Neural progenitor cell (in vitro differentiated cells): Measurements from ENCODE around the gene KPNA2. TPM values are rescaled to one million over a fixed set of nuclear protein-coding genes. Genes with fewer than 3 reads are reported as not detected.

Source experiments
- DNase-seq: peaks from one replicate; pipeline ENCODE4 v3.0.0-alpha.2; 2016; ENCODE audit warnings: low spot score
- H2AFZ ChIP-seq: fragments of 200-600 bp; sonication (generic); replicated peaks from 2 replicates; pipeline ENCODE4 v1.6.1; 2016; ENCODE audit warnings: antibody characterized with exemption
- H3F3A ChIP-seq: fragments of 200-600 bp; sonication (generic); 2 replicates; pipeline ENCODE4 v1.6.1; 2016; ENCODE audit warnings: antibody characterized with exemption, low read depth
- H3K27ac ChIP-seq: fragments of 200-600 bp; sonication (generic); 2 replicates; pipeline ENCODE4 v1.5.1; 2016; ENCODE audit warnings: mild to moderate bottlenecking
- H3K27me3 ChIP-seq: fragments of 200-600 bp; sonication (generic); 2 replicates; pipeline ENCODE4 v1.6.1; 2016; ENCODE audit warnings: mild to moderate bottlenecking, moderate library complexity
- H3K36me3 ChIP-seq: fragments of 200-600 bp; sonication (generic); 2 replicates; pipeline ENCODE4 v1.5.1; 2016
- H3K4me1 ChIP-seq: fragments of 200-600 bp; sonication (generic); 2 replicates; pipeline ENCODE4 v1.6.1; 2016; ENCODE audit warnings: mixed run types
- H3K4me2 ChIP-seq: fragments of 200-600 bp; sonication (generic); 2 replicates; pipeline ENCODE4 v1.6.1; 2016
- H3K4me3 ChIP-seq: fragments of 200-600 bp; sonication (generic); 2 replicates; pipeline ENCODE4 v1.5.1; 2016
- H3K79me2 ChIP-seq: fragments of 200-600 bp; sonication (generic); 2 replicates; pipeline ENCODE4 v1.6.1; 2016; ENCODE audit warnings: low read depth
- H3K9ac ChIP-seq: fragments of 200-600 bp; sonication (generic); 2 replicates; pipeline ENCODE4 v1.6.1; 2016
- H3K9me3 ChIP-seq: fragments of 200-600 bp; sonication (generic); 2 replicates; pipeline ENCODE4 v1.5.1; 2016; ENCODE audit warnings: low read depth
- H4K20me1 ChIP-seq: fragments of 200-600 bp; sonication (generic); 2 replicates; pipeline ENCODE4 v1.6.1; 2016; ENCODE audit warnings: low read depth
- H3K27ac Mint-ChIP-seq: 3 replicates; pipeline ENCODE4 v1.8.0; 2021; ENCODE audit warnings: mixed read lengths
- H3K27me3 Mint-ChIP-seq: 2 replicates; pipeline ENCODE4 v1.8.0; 2022; ENCODE audit warnings: low read depth, mild to moderate bottlenecking, inconsistent platforms, moderate library complexity, mixed read lengths; ENCODE audit not compliant: insufficient read depth
- H3K36me3 Mint-ChIP-seq: 3 replicates; pipeline ENCODE4 v1.8.0; 2021; ENCODE audit warnings: mixed read lengths
- H3K4me1 Mint-ChIP-seq: 3 replicates; pipeline ENCODE4 v1.8.0; 2021; ENCODE audit warnings: mixed read lengths
- H3K4me3 Mint-ChIP-seq: 3 replicates; pipeline ENCODE4 v1.8.0; 2021; ENCODE audit warnings: mild to moderate bottlenecking, moderate library complexity, mixed read lengths
- H3K9me3 Mint-ChIP-seq: 3 replicates; pipeline ENCODE4 v1.8.0; 2020; ENCODE audit warnings: mixed read lengths
- CTCF ChIP-seq: fragments of 200-600 bp; sonication (generic); IDR thresholded peaks from 2 replicates; pipeline ENCODE4 v1.5.1; 2017; ENCODE audit warnings: antibody characterized with exemption, mild to moderate bottlenecking
- EZH2 ChIP-seq: fragments of 200-600 bp; sonication (generic); IDR thresholded peaks from 2 replicates; pipeline ENCODE4 v1.6.1; 2017; ENCODE audit warnings: antibody characterized with exemption, mild to moderate bottlenecking, moderate library complexity
- EZH2phosphoT487 ChIP-seq: fragments of 200-600 bp; sonication (generic); IDR thresholded peaks from 2 replicates; pipeline ENCODE4 v1.6.1; 2017; ENCODE audit warnings: antibody characterized with exemption
- total RNA-seq: library from RNA; depleted of rRNA; stranded (reverse); fragments of >200 nt; gene quantifications from 2 replicates; pipeline ENCODE4 v1.2.3, GENCODE V29; 2015; ENCODE audit warnings: low replicate concordance

The KPNA2 gene
- total RNA-seq, 1 donor from 2014 or later: 549 TPM

GRCh38 chr17:67993153-67993997 lies 42.2 kb upstream of the KPNA2 start:
- no peaks in the 10 kb centered on the region for H4K20me1 ChIP-seq
- H3K9ac ChIP-seq: peak overlapping the region; percentile 73
- Mint-ChIP-seq H3K36me3 (peaks cover 2% of the 10 kb centered on the region), H3K4me3 (peak overlapping the region; percentile 98), H3K27ac (peak overlapping the region; percentile 90), H3K4me1 (peaks cover 28% of the 10 kb centered on the region), H3K27me3 (peaks cover 2% of the 10 kb centered on the region), H3K9me3 (no peaks in the 10 kb centered on the region)
- H3K36me3 ChIP-seq: no peaks in the 10 kb centered on the region
- peaks cover 17% of the 10 kb centered on the region for H3K4me1 ChIP-seq
- H3K27ac ChIP-seq: peak overlapping the region; percentile 73
- TF ChIP-seq CTCF: peak; percentile 5
- no peak for TF ChIP-seq EZH2
- no peak for TF ChIP-seq EZH2phosphoT487
- peaks cover 54% of the 10 kb centered on the region for H3F3A ChIP-seq
- H3K9me3 ChIP-seq: no peaks in the 10 kb centered on the region
- peak overlapping the region; percentile 81 for H3K4me3 ChIP-seq
- DNase-seq: peak; percentile 97
- peak overlapping the region; percentile 92 for H2AFZ ChIP-seq
- peak overlapping the region; percentile 88 for H3K4me2 ChIP-seq
- no peaks in the 10 kb centered on the region for H3K79me2 ChIP-seq
- H3K27me3 ChIP-seq: peaks cover 36% of the 10 kb centered on the region

GRCh38 chr17:67993998-67994361 lies 41.6 kb upstream of the KPNA2 start:
- peaks cover 2% of the 10 kb centered on the region for H3K27me3 Mint-ChIP-seq
- H3K36me3 Mint-ChIP-seq: peaks cover 2% of the 10 kb centered on the region
- peaks cover 39% of the 10 kb centered on the region for H3K27me3 ChIP-seq
- no peak for DNase-seq
- H3K9me3 ChIP-seq: no peaks in the 10 kb centered on the region
- peak overlapping the region; percentile 72 for H3K4me3 ChIP-seq
- peaks cover 28% of the 10 kb centered on the region for H3K4me1 Mint-ChIP-seq
- peak overlapping the region; percentile 25 for H3K9ac ChIP-seq
- H3K9me3 Mint-ChIP-seq: no peaks in the 10 kb centered on the region
- H3K4me1 ChIP-seq: peaks cover 17% of the 10 kb centered on the region
- peak overlapping the region; percentile 92 for H2AFZ ChIP-seq
- H3K4me2 ChIP-seq: peak overlapping the region; percentile 82
- no peaks in the 10 kb centered on the region for H3K36me3 ChIP-seq
- peak overlapping the region; percentile 91 for H3K4me3 Mint-ChIP-seq
- no peak overlapping the region for H3K27ac Mint-ChIP-seq
- H3F3A ChIP-seq: peaks cover 54% of the 10 kb centered on the region
- H3K79me2 ChIP-seq: no peaks in the 10 kb centered on the region
- H4K20me1 ChIP-seq: no peaks in the 10 kb centered on the region
- TF ChIP-seq EZH2: no peak
- no peak for TF ChIP-seq EZH2phosphoT487
- TF ChIP-seq CTCF: no peak
- H3K27ac ChIP-seq: no peak overlapping the region

GRCh38 chr17:67994817-67995569 lies 40.5 kb upstream of the KPNA2 start:
- Histone ChIP-seq H3K4me1 (peaks cover 17% of the 10 kb centered on the region), H3K27ac (no peak overlapping the region), H3K27me3 (peaks cover 39% of the 10 kb centered on the region), H3K4me2 (peak overlapping the region; percentile 90), H3F3A (peaks cover 53% of the 10 kb centered on the region), H3K9me3 (no peaks in the 10 kb centered on the region), H2AFZ (no peak overlapping the region), H3K9ac (no peak overlapping the region), H4K20me1 (no peaks in the 10 kb centered on the region), H3K79me2 (no peaks in the 10 kb centered on the region), H3K4me3 (peak overlapping the region; percentile 72), H3K36me3 (no peaks in the 10 kb centered on the region)
- H3K27ac Mint-ChIP-seq: no peak overlapping the region
- peaks cover 28% of the 10 kb centered on the region for H3K4me1 Mint-ChIP-seq
- peaks cover 2% of the 10 kb centered on the region for H3K36me3 Mint-ChIP-seq
- no peak for DNase-seq
- peak overlapping the region; percentile 91 for H3K4me3 Mint-ChIP-seq
- TF ChIP-seq CTCF (no peak), EZH2phosphoT487 (no peak), EZH2 (no peak)
- no peaks in the 10 kb centered on the region for H3K9me3 Mint-ChIP-seq
- peaks cover 2% of the 10 kb centered on the region for H3K27me3 Mint-ChIP-seq
